ENCODE results near the gene AGBL1. TPM values are rescaled to one million over a fixed set of nuclear protein-coding genes. Genes with fewer than 3 reads are reported as not detected.

AGBL1 gene
- total RNA-seq, 2 donors from 2014 or later, result not detected

DNA sequence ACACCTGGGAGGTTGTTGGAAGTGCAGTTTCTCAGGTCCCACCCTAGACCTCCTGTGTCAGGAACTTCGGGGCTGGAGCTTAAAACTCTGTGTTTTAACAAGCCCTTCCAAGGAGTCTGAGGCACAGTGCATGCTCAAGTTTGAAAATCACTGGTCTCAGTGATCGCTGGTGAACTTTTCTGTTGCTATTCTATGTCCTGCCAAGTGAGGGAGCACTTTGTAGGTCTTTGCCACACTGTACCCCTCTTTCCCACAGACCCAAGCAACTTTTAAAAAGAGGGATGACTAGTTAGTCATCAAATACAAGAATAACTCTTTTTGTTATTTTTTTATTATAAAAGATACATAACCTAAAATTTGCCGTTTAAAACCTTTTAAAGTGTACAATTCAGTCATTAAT is 133.7 kb downstream of the AGBL1 start:
- H3K36me3 ChIP-seq, result no peaks in the 10 kb centered on the region
- no peaks in the 10 kb centered on the region for H3K27me3 ChIP-seq
- TF ChIP-seq, protein P1, sequence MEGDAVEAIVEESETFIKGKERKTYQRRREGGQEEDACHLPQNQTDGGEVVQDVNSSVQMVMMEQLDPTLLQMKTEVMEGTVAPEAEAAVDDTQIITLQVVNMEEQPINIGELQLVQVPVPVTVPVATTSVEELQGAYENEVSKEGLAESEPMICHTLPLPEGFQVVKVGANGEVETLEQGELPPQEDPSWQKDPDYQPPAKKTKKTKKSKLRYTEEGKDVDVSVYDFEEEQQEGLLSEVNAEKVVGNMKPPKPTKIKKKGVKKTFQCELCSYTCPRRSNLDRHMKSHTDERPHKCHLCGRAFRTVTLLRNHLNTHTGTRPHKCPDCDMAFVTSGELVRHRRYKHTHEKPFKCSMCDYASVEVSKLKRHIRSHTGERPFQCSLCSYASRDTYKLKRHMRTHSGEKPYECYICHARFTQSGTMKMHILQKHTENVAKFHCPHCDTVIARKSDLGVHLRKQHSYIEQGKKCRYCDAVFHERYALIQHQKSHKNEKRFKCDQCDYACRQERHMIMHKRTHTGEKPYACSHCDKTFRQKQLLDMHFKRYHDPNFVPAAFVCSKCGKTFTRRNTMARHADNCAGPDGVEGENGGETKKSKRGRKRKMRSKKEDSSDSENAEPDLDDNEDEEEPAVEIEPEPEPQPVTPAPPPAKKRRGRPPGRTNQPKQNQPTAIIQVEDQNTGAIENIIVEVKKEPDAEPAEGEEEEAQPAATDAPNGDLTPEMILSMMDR (IDR thresholded peaks at IDR 0.05), result no peak
- H3K4me3 ChIP-seq, result no peak overlapping the region
- no peak overlapping the region for H3K27ac ChIP-seq
- H3K9me3 ChIP-seq, result peaks cover 0 to 25% of the 10 kb centered on the region in 2 donors
- no peak for DNase-seq (ENCODE audit: low spot score)
- H3K4me1 ChIP-seq, result no peaks in the 10 kb centered on the region

DNA sequence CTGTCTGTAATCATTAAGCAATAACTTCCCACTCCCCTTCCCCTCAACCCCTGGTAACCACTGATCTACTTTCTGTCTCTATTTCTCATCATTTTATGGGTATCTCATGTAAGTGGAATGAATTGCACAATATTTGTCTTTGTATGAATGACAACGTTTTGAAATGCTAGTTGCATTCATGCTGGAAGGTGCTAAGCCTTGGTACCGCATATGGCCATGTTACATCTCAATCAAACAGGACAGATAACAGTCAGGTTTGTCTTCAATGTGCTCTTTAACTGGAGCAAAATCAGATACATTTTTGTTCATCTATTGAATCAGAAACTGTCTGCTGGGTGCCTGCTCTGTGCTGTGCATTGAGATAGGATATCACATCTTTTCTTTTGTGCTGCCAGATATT is 134.2 kb downstream of the AGBL1 start:
- Histone ChIP-seq H3K27me3 (no peaks in the 10 kb centered on the region), H3K4me1 (no peaks in the 10 kb centered on the region), H3K36me3 (no peaks in the 10 kb centered on the region), H3K4me3 (no peak overlapping the region), H3K27ac (no peak overlapping the region), H3K9me3 (peaks cover 0 to 29% of the 10 kb centered on the region in 2 donors)
- TF ChIP-seq, protein P1 (IDR thresholded peaks at IDR 0.05), result no peak
- no peak for DNase-seq (ENCODE audit: low spot score)

DNA sequence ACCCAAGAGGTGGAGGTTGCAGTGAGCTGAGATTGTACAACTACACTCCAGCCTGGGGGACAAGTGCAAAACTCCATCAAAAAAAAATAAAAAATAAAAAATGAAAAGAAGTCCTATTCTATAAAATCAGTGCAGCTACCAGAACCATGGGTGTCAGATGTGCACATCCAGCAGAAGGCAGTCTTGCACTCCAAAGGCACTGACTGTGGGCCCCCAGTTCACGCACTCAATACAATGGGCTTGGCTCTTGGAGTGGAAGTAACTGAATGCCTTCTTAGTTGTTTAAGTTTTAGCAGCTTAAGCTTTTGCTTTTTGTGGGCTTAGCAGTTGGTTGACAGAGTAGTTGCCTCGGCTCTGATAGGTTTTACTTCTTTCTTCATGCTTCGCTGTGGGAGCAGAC is 141.4 kb downstream of the AGBL1 start:
- no peak for DNase-seq (ENCODE audit: low spot score)
- Histone ChIP-seq H3K4me3 (no peak overlapping the region), H3K27me3 (no peaks in the 10 kb centered on the region), H3K36me3 (no peaks in the 10 kb centered on the region), H3K27ac (no peak overlapping the region), H3K4me1 (no peaks in the 10 kb centered on the region), H3K9me3 (peaks cover 0 to 19% of the 10 kb centered on the region in 2 donors)
- TF ChIP-seq, protein P1 (IDR thresholded peaks at IDR 0.05), result no peak

DNA sequence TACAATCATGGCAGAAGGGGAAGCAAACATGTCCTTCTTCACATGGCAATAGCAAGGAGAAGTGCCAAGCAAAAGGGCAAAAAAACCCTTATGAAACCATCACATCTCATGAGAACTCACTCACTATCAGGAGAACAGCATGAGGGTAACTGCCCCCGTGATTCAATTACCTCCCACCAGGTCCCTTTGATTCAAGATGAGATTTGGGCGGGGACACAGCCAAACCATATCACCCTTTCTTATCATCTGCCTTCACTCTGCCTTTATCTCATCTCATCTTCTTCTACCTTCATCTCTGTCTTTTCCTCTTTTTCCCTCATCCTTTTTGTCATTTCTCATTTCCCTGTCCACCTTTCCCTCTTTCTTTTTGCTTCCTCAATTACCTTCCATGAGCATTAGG is 149.6 kb downstream of the AGBL1 start:
- no peak overlapping the region for H3K4me3 ChIP-seq
- no peak overlapping the region for H3K27ac ChIP-seq
- H3K9me3 ChIP-seq, result no peaks in the 10 kb centered on the region
- TF ChIP-seq, protein P1 (IDR thresholded peaks at IDR 0.05), result no peak
- no peaks in the 10 kb centered on the region for H3K4me1 ChIP-seq
- no peak for DNase-seq (ENCODE audit: low spot score)
- no peaks in the 10 kb centered on the region for H3K36me3 ChIP-seq
- H3K27me3 ChIP-seq, result no peaks in the 10 kb centered on the region

DNA sequence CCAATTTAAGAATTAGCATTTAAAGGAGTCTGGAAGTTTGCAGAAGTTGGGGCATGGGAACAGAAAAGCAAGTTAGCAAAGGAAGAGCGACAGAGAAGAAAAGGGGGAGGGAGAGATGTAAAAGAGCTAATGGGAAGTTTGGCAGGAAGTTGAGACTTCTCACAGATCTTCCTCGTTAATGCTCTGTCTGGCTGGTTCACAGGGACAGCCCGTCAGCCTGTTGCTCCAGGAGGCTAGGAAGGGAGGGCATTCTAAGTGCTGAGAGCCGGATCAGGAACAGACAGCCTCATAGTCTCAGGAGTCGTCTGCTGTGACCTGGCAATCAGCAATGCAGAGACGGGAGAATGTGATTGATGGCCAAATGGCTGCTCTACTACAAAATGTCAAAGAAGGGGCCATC is 150.3 kb downstream of the AGBL1 start:
- Histone ChIP-seq H3K36me3 (no peaks in the 10 kb centered on the region), H3K27me3 (no peaks in the 10 kb centered on the region), H3K9me3 (no peaks in the 10 kb centered on the region), H3K4me1 (no peaks in the 10 kb centered on the region), H3K27ac (no peak overlapping the region), H3K4me3 (no peak overlapping the region)
- no peak for DNase-seq (ENCODE audit: low spot score)
- TF ChIP-seq, protein P1 (IDR thresholded peaks at IDR 0.05), result no peak

Measured in right atrium auricular region (tissue), 2 donors.